NCI-H1105 treated with DMSO at 0.1 percent for 48 hours (cell line): ENCODE data around the gene PRRX2.
"Not testable (repeated sequence)": the region's sequence is repeated elsewhere in the genome, so short reads cannot be mapped to it uniquely, and the experiment has no call there.

Source experiments
- DNase-seq: peaks from one replicate; lab custom pipeline; 2025; lab: John Stamatoyannopoulos, UW

The PRRX2 gene

GRCh38 chr9:129735546-129735945, 70.1 kb downstream of the PRRX2 start:
- no peak for DNase-seq

- DNase-seq: no peak
Measured at GRCh38 chr9:129736334-129736733, 70.9 kb downstream of the PRRX2 start.

DNA sequence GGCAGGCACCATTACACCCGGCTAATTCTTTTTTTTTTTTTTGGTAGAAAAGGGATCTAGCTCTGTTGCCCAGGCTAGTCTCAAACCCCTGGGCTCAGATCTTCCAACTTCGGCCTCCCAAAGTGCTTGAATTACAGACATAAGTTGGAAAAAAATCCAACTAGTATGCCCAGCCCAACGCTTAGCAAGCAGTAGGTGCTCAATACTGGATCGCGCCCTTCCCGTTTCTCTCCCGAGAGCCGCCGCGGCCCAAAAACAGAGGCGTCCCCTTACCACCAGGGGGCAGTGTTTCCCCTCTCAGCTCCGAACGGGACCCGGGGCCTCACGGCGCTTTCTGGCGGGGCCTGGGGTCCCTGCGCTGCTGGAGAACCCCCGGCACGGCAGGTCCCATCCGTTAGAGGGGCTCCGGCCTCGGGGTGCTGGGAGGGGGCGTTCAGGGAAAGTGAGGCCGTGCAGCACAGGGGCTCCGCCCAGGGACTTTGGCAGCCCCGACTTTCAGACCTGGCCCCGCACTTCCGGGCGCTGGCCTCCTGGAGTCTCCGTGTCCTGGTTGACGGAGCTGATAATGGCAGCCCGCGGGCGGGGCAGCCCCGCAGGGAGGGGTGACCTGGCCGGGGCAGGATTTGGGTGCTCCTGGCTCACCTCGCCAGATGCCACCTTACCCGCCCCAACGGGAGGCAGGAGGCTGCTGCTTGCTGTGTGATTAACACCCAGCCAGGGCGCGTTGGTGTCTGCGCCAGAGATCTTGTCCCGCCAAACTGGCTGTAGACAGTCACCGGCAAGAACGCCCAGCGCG, 72.2 kb downstream of the PRRX2 start:
- DNase-seq: peak; percentile 76

DNA sequence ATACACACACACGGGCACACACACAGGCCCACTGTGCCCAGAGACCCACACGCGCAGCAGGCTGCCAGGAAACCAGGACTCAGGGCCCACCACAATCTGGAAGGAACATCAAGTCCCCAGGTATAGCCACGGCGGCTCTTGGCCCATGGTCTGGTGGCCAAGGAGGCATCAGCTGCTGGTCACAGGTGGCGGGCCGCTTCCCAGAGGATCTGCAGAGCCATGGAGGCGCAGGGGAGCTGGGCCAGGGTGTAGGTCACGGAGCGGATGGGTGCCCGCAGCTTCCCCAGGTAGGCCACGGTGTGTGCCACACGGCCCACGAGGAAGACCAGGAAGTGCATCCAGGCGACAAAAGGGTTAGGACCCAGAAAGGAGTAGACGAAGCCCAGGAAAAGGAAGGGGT, 74.0 kb downstream of the PRRX2 start:
- no peak for DNase-seq

GRCh38 chr9:129740174-129740573, 74.7 kb downstream of the PRRX2 start:
- DNase-seq: no peak

GRCh38 chr9:129740666-129741464, 75.4 kb downstream of the PRRX2 start:
- no peak for DNase-seq

DNA sequence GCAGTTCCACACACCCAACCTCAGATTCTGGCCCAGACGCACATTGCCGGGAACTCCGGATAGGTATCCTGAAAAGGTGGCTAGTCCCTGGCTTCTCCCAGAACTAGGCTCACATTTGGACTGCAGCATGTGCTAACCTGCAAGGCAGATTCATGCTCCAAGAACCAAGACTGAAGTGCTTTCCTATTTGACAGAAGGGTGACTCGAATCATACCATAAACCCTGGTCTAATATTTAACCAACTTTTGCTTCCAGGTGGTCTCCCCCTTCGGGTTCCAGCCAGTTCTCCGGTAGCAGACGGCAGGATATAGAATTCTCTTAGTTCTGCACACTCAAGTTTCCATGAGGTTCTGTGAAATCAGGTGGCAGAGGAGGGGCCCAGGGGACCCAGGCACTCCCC, 79.8 kb downstream of the PRRX2 start:
- DNase-seq: no peak

DNA sequence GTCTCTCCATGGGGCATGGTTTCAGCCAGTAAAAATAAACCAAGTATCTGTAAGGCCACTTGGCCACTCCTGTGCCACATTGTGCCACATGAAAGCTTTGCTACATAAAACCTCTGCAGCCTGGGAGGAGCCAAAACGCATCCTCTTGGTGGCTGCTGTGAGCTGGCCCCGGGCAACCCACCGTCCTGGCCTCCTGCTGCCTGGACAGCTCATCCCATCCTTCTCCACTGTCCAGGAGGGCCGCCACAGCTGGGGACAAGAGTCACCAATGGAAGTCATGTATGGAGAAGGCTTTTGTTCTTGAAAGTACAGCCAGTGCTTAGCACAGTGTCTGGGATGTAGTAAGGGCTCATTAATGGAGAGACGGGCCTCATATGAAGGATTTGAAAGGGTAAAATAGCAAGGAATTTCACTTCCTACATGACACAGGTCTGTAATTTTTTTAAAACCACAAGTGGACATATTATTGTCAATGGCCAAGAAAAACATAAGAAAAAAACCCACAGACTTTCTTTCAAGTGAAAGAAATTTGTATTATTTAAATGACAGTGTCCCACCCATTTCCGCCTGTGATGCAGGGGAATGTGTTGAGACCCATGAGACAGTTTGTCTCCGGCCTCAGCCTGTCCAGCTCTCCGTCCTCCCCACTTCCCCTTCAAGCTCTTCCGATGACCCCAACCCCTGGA, 80.8 kb downstream of the PRRX2 start:
- no peak for DNase-seq

DNA sequence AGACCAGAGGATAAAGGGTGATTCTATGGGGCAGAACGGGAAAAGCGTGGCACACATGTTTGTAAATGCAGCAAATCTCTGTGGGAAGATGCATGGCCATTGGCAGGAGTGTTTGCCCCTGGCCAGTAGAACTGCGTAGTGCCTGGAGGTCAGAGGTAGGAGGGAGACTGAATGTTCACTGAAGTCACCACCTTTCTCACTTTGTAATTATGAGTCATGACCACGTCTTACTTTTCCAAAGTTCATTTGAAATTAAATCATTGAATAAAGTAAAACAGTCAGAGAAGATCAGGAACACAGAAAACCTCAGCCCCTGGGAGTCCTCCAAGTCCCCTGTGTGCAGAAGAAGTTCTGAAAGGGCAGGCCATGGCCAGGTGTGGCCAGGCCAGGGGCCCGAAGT, 82.8 kb downstream of the PRRX2 start:
- DNase-seq: no peak

DNA sequence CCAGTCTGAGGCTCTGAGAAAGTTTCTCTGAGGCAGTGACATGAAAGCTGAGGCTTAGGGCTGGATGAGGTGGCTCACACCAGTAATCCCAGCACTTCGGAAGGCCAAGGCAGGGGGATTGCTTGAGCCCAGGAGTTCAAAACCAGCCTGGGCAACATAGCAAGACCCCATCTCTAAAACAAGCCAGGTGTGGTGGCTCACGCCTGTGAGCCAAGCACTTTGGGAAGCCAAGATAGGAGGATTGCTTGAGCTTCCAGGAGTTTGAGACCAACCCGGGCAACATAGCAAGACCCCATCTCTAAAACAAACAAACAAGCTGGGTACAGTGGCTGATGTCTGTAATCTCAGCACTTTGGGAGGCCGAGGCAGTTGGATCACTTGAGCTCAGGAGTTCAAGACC, 83.6 kb downstream of the PRRX2 start:
- not testable (repeated sequence) for DNase-seq

GRCh38 chr9:129749575-129749974, 84.1 kb downstream of the PRRX2 start:
- DNase-seq: no peak

- DNase-seq: no peak
Measured at GRCh38 chr9:129750013-129750638, 84.7 kb downstream of the PRRX2 start.

DNA sequence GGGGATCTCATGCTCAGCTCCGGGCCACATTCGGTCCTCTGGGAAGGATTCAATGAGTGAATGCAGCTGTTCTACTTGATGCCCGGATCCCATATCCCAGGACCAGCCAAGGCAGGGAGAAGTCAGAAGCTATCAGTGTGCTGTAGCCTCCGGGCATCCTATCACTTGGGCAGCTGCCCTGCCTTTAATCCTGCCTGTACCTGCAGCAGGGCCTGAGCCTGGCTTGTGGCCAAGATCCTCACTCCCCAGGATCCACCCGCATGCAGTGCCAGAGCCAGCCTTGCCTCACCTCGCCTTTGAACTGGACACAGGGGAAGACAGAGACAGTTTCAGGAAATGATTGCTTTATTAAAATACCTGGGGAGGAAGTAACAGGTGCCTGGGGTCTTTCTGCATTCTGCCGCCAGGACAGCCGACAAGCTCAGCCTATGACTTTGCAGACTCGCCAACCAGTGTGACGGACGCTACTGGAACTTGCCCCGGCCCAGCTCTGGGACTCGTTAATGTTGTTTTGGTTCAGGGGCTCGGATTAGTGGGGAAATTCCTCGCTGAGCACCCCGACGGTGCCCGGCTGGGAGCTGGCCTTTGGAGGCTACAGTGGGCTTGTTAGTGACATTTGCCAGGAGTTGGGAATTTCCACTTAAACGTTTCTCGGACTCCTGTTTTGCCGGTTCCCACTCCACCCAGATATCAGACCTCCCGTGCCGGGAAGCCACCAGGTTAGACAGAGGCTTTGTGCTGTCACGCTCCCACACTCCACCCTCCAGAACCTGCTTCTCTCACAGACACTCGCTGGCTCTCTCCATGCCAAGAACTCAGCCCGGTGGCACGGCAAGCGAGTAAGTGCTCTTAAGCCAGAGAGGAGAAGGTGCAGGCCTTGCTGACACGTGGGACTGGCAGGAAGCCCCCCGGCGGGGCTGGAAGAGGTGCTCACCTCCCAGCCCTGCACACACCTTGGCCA, 86.7 kb downstream of the PRRX2 start:
- DNase-seq: peak; percentile 64

GRCh38 chr9:129752900-129753729, 87.7 kb downstream of the PRRX2 start, which contains the start of gene PTGES:
TSS of gene PTGES (minus strand) at chr9:129753042. CDS start at chr9:129753012, 30 bp downstream.
- no peak for DNase-seq

GRCh38 chr9:129755151-129755550, 89.7 kb downstream of the PRRX2 start:
- DNase-seq: no peak

GRCh38 chr9:129756191-129756590, 90.7 kb downstream of the PRRX2 start:
- DNase-seq: no peak

- DNase-seq: no peak
Measured at GRCh38 chr9:129757045-129757444, 91.6 kb downstream of the PRRX2 start.

- no peak for DNase-seq
Measured at GRCh38 chr9:129759319-129759718, 93.9 kb downstream of the PRRX2 start.

DNA sequence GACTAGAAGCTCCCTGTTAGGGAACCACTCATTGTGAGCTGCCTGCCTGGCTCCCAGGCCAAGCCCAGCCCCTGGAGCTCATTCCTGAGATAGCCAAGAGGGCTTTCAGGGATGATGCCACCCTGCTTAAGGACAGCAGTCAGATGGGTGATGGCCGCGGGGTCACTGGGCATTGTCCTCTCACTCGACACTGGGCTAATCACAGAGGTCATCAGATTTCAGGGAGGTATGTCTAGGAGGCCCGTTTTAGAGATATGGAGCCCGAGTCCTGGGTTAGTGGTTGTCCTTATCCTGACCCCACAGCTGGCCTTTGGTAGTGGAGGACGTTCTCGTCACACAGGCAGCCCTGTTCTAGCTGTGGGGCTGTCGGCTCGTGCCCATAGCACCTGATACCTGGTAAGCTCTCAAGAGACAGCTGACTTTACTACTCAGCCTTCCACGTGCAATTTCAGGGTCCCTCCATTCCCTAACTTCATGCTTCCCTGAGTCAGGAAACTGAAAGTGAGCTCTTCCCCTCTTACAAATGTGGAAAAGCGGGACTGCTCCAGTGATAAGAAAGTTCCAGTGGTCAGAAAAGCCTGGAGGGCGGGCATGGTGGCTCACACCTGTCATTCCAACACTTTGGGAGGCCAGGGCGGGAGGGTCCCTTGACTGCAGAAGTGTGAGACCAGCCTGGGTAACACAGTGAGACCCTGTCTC, 94.5 kb downstream of the PRRX2 start:
- no peak for DNase-seq
